Germinal center (tissue), 1 donor: ENCODE results near the gene OR51B5.
"Not testable (repeated sequence)": the region's sequence is repeated elsewhere in the genome, so short reads cannot be mapped to it uniquely, and the experiment has no call there.

Experiments used
- DNase-seq: peaks from one replicate; pipeline ENCODE4 v3.0.0; 2012; ENCODE audit warnings: mixed read lengths, low spot score

Gene OR51B5

DNA sequence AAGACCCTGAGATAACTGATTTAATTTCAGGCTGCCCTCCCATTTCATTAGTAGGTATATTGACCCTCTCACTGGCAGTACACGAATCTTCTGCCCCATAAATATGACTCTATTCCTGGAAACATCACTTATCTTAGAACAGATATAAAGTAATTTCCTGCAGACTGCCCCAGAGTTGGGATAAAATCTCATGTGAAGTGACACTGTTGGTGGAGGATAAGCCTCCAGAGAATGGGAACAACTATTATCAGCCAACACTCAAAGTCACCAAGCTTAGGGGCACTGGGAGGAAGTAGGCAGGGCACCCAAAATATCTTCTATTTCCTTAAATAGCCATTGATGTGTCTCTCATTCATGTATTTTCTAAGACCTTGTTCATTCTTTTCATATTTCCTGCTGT, 8.2 kb downstream of the OR51B5 start:
- DNase-seq = no peak

DNA sequence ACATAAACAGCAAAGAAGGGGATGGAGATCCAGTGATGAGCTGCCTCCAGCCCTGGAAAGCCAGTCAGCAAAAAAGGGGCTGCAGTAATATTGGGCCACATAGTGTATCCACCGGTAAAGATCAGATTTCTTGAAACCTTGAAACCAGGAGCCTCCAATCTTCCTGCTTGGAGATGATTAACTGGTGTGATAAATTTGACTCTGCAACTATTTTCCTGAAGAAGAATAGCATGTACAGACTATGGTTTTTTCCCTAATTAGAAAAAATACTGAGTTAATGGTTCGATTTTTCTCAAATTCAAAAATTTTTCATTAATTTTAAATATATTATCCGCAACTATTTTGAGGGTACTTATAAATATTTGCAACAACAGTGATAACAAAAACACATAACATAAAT, 19.1 kb downstream of the OR51B5 start, which contains the start of gene OR51B2:
TSS of gene OR51B2 (minus strand) at position 101 of the 400 bp plus-strand sequence. CDS start at position 101, 0 bp downstream.
- DNase-seq = no peak

DNA sequence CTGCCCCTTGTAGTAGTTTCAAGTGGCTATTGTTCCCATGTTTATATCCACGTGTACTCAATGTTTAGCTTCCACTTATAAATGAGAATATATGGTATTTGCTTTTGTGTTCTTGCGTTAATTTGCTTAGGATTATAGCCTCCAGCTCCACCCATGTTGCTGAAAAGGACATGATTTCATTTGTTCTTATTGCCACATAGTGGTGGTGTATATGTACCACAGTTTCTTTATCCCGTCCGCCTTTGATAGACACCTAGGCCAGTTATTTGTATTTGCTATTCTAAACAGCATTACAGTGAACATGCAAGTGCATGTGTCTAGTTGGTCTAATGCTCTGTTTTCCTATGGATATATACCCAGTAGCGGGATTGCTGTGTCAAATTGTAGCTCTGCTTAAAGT, 26.0 kb downstream of the OR51B5 start:
- DNase-seq = no peak

DNA sequence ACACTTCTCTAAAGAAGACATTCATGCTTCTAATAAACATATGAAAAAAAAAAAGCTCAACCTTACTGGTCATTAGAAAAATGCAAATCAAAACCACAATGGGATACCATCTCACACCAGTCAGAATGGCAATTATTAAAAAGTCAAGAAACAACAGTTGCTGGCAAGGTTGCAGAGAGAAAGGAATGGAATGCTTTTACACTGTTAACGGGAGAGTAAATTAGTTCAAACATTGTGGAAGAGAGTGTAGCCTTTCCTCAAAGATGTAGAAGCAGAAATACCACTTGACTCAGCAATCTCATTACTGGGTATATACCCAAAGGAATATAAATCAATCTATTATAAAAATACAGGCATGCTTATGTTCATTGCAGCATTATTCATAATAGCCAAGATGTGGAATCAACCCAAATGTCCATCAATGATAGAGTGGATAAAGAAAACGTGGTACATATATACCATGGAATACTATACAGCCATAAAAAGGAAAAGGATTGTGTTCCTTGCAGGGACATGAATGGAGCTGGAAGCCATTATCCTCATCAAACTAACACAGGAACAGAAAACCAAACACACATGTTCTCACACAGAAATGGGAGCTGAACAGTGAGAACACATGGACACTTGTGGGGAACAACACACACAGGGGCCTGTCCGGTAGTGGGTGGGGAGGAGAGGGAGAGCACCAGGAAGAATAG, 29.8 kb downstream of the OR51B5 start:
- DNase-seq = not testable (repeated sequence)

DNA sequence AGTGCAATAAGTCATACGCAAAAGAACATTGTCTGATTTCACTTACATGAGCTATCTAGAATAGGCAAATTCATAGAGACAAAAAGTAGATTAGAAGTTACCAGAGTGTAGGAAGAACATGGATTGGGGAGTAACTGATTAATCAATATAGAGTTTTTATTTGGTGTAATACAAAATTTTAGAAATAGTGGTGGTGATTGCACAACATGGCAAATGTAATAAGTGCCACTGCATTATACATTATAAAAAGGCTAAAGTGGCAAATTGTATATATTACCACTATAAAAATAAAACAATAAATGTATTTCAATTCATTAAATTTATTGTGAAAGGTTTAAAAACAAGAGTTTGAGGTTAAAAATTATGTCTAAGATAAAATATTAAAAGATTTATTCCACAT, 32.9 kb downstream of the OR51B5 start:
- DNase-seq = no peak

DNA sequence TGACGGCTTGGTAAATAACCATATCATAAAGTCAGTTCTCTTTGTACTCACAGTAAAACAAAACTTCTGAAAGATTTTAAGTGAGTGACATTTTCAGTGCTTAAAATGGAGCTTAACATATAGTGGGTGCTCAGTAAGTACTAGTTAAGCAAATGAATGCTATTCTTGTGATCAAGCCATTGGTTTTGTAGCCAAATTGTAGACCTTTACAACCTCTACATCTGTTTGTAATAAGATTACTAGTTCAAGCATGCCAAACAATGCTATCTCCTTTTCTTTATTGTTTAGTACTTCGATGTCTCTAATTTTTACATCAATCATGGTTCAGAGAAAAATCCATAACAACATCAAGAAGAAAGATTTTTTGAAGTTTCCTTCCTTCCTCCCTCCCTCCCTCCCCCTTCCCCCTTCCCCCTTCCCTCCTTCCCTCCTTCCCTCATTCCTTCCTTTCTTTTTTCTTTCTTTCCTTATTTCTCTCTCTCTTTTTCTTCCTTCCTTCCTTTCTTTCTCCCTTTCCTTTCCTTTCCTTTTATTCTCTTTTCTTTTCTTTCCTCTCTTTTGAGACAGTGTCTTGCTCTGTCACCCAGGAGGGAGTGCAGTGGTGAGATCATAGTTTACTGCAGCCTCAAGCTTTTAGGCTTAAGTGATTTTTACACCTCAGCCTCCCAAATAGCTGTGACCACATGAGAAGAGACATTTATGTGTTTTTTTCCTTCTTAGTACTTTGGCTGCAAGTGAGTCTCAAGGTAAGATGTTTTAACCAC, 35.9 kb downstream of the OR51B5 start:
- DNase-seq = no peak

DNA sequence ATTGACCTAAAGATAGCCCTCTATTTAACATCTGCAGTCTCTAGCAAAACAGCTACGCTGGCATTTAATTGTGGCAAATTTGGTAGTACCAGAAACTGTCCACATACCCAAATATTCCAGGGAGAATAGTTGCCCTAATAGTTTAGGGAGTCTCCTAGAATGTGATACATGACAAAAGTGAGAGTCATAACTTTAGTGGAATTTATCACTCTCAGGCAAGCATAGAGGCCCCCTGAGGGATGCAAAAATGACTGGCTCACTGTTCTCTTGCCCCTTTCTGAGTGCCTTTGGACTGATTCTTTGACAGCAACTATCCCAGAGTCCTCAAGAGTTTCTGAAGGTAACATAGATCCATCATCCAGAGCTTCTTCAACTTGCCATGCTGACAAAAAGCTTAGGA, 39.3 kb downstream of the OR51B5 start:
- DNase-seq = no peak

DNA sequence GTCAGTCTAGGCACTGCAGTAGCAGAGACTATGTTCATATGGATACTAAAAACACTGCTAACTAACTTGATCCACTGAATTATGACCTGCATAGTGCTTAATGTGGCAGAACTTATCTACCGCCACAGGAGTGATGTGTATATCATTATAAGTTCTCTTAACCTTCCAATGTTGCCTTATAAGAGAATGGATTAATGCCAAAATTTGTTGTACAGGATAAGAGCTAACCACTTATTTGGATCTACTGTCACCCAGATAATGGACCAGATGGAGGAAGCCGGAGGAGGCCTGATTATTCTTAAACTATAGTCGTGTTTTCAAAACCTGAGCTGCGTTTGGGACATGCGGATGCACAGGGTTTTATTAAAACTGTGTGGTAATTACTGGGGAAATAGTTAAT, 39.7 kb downstream of the OR51B5 start:
- DNase-seq = no peak

DNA sequence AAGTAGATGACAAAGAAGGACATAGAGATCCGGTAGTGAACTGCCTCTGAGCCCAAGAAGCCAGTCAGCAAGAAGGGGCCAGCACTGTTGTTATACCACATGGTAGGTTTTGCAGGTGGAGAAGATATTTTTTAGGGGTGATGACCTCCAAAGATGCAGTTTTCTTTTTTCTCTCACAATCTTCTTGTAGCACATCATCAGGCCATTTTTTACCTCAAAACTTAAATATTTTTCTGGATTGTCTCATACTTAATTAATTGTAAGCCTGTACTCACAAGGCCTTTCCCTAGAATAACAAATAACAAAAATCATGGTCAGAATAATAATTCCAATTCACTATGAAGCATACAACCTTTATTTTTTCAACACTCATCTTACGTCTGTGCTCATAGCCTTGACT, 41.5 kb downstream of the OR51B5 start, which contains the start of gene OR51B4:
TSS of gene OR51B4 (minus strand) at position 101 of the 400 bp plus-strand sequence. CDS start at position 101, 0 bp downstream.
- no peak for DNase-seq

DNA sequence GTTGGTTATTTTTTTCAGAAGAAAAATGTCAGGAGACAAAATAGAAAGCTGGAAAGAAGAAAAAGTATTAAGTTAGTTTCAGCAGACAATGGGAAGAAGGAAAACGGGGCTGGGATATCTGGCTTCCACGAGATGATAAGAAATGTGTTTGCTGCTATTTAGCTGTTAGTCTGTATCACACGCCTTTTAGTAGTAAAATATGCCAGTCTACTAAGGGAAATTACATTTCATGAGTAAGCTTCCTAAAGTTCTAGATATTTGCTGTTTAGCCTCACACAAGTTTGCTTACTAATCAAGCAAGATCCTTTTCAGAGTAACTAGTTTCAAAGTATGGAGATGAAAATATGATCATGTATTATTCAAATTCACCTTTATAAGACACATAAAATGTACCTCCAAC, 43.1 kb downstream of the OR51B5 start:
- DNase-seq = no peak

DNA sequence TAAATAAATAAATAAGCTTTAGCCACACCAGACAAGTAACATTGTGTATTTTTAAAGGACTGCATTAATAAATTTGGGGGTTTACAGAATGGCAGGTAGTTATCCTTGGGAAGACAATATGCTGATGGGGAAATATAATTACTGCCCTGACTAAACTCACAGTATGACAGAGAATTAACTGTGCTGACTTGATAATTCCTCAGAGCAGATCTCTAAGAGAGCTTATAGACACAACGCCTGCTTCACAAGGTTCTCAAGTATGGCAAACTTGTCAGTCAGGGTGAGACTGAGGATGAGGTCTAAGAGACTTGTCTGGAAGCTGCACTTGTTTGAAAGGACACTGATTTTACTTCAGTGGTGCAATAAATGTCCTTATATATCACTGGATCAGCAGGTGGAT, 44.9 kb downstream of the OR51B5 start:
- DNase-seq = no peak

DNA sequence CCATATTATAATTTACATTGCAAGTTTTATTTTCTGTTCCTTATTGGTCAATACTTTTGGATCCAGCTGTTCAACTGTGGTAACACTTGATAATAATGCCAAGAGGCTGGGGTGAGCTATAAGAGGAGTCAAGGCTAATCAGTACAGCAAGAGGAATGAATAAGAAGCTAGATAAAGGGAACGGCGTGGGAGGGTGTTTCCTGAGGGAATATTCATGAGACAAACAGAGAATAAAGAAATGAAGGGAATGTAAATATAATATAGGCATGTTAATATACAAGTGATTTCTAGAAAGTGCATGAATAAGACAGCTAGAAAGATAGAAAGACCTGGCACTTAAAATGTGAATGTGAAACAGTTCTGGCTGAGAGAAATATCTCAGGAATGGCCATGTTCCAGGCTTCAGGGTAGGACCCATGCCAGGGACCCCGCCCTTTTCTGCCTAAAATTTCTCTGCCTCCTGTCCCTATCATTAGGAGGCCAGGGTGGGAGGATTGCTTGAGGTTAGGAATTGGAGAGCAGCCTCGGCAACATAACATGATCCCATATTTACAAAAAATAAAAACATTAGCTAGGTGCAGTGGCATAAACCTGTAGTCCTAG, 45.5 kb downstream of the OR51B5 start:
- DNase-seq = no peak

DNA sequence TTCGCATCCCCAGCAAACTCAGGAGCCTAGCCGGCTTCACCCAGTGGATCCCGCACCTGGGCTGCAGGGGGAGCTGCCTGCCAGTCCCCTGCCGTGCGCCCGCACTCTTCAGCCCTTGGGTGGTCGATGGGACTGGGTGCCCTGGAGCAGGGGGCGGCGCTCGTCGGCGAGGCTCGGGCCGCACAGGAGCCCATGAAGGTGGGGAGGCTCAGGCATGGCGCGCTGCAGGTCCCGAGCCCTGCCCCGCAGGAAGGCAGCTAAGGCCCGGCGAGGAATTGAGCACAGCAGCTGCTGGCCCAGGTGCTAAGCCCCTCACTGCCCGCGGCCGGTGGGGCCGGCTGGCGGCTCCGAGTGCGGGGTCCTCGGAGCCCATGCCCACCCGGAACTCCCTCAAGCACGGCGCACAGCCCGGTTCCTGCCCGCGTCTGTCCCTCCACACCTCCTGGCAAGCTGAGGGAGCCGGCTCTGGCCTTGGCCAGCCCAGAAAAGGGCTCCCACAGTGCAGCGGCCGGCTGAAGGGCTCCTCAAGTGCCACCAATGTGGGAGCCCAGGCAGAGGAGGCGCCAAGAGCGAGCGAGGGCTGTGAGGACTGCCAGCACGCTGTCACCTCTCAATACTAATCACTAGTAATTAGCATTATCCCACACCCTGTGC, 48.9 kb downstream of the OR51B5 start:
- DNase-seq = not testable (repeated sequence)

DNA sequence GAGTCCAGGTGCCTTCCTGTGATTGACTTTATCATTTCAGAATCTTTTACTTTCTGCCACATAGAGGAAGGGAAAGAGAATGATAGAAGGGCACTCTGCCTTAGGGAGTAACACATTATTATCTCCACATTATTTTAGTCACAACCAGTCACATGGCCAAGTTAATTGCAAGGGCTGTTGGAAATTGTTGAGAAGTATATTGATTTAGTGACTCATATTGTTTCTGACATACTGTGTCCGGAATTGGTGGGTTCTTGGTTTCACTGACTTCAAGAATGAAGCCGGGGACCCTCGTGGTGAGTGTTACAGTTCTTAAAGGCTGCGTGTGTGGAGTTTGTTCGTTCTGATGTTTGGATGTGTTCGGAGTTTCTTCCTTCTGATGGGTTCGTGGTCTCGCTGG, 50.3 kb downstream of the OR51B5 start:
- DNase-seq = no peak
